Measurements from ENCODE around the gene REV1.
"Not testable (repeated sequence)": the region's sequence is repeated elsewhere in the genome, so short reads cannot be mapped to it uniquely, and the experiment has no call there.

The REV1 gene

DNA sequence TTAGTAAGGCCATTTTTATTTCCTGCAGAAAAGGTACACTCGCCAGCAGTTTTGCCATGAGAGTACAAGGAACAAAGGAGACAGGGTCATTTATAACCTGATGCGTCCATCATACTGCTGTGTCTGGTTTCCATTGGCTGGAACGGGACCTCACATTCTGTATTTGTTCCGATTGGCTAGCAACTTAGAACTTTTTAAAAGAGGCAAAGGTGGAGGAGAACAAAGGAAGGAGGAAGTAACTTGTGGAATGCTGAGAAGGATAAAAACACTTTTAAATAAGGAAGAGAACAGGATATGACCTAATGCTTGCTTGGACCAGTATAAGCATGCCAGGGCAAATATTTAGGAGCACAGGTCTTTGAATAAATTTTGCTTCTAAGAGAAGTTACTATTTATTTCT lies 14.7 kb downstream of the REV1 start:
- not testable (repeated sequence) for ATAC-seq

DNA sequence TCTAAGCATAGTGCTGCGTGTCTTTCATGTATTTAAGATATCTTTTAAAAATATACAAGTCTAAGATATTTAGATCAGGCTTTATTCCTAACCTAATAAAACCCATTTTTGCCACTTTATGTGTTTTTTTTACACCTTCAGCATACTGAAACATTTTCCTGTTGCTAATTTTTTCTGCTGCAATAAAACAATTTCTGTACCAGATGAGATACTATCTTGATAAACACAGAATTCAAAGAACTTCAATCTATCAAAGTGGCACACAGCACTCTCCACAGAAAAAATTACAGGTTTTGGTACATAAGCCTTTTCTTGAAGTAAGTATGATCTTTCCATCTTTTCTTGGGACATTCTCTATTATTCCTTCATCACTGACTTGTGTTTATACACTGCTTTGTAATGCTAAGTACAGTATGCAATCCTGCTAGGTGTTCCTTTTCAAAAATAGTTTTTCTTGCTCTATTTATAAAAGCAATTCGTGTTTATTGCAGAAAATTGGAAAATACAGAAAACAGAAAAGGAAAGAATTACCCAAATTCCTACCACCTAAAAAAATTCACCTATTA lies 16.2 kb downstream of the REV1 start:
- no peak for ATAC-seq
- TF ChIP-seq, protein P1, sequence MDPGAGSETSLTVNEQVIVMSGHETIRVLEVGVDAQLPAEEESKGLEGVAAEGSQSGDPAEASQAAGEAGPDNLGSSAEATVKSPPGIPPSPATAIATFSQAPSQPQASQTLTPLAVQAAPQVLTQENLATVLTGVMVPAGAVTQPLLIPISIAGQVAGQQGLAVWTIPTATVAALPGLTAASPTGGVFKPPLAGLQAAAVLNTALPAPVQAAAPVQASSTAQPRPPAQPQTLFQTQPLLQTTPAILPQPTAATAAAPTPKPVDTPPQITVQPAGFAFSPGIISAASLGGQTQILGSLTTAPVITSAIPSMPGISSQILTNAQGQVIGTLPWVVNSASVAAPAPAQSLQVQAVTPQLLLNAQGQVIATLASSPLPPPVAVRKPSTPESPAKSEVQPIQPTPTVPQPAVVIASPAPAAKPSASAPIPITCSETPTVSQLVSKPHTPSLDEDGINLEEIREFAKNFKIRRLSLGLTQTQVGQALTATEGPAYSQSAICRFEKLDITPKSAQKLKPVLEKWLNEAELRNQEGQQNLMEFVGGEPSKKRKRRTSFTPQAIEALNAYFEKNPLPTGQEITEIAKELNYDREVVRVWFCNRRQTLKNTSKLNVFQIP (CRISPR knock-in tag; IDR thresholded peaks at IDR 0.05; ENCODE audit: borderline replicate concordance, low read depth), result no peak
- TF ChIP-seq ESRRG (CRISPR knock-in tag; IDR thresholded peaks at IDR 0.05) (no peak), ISL1 (CRISPR knock-in tag; IDR thresholded peaks at IDR 0.05) (no peak), CSDC2 (CRISPR knock-in tag; IDR thresholded peaks at IDR 0.05) (no peak), ZNF8 (CRISPR knock-in tag; IDR thresholded peaks at IDR 0.05) (no peak), SNAI2 (CRISPR knock-in tag; IDR thresholded peaks at IDR 0.05) (no peak), ZFP3 (CRISPR knock-in tag; IDR thresholded peaks at IDR 0.05) (no peak), ARNTL (CRISPR knock-in tag; IDR thresholded peaks at IDR 0.05; ENCODE audit: borderline replicate concordance, low read depth) (no peak), PPARA (CRISPR knock-in tag; IDR thresholded peaks at IDR 0.05; ENCODE audit: borderline replicate concordance) (no peak), ZFP30 (CRISPR knock-in tag; IDR thresholded peaks at IDR 0.05) (no peak), TOX (CRISPR knock-in tag; IDR thresholded peaks at IDR 0.05; ENCODE audit: borderline replicate concordance) (no peak), BACH2 (CRISPR knock-in tag; IDR thresholded peaks at IDR 0.05; ENCODE audit: borderline replicate concordance) (no peak), GLIS3 (CRISPR knock-in tag; IDR thresholded peaks at IDR 0.05) (no peak), ZNF70 (CRISPR knock-in tag; IDR thresholded peaks at IDR 0.05) (no peak), ZNF565 (CRISPR knock-in tag; conservative IDR thresholded peaks at IDR 0.05; ENCODE audit: low read depth) (no peak)
- TF ChIP-seq, protein P2, sequence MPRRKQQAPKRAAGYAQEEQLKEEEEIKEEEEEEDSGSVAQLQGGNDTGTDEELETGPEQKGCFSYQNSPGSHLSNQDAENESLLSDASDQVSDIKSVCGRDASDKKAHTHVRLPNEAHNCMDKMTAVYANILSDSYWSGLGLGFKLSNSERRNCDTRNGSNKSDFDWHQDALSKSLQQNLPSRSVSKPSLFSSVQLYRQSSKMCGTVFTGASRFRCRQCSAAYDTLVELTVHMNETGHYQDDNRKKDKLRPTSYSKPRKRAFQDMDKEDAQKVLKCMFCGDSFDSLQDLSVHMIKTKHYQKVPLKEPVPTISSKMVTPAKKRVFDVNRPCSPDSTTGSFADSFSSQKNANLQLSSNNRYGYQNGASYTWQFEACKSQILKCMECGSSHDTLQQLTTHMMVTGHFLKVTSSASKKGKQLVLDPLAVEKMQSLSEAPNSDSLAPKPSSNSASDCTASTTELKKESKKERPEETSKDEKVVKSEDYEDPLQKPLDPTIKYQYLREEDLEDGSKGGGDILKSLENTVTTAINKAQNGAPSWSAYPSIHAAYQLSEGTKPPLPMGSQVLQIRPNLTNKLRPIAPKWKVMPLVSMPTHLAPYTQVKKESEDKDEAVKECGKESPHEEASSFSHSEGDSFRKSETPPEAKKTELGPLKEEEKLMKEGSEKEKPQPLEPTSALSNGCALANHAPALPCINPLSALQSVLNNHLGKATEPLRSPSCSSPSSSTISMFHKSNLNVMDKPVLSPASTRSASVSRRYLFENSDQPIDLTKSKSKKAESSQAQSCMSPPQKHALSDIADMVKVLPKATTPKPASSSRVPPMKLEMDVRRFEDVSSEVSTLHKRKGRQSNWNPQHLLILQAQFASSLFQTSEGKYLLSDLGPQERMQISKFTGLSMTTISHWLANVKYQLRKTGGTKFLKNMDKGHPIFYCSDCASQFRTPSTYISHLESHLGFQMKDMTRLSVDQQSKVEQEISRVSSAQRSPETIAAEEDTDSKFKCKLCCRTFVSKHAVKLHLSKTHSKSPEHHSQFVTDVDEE (CRISPR knock-in tag; IDR thresholded peaks at IDR 0.05), result no peak
- TF ChIP-seq, protein P3, sequence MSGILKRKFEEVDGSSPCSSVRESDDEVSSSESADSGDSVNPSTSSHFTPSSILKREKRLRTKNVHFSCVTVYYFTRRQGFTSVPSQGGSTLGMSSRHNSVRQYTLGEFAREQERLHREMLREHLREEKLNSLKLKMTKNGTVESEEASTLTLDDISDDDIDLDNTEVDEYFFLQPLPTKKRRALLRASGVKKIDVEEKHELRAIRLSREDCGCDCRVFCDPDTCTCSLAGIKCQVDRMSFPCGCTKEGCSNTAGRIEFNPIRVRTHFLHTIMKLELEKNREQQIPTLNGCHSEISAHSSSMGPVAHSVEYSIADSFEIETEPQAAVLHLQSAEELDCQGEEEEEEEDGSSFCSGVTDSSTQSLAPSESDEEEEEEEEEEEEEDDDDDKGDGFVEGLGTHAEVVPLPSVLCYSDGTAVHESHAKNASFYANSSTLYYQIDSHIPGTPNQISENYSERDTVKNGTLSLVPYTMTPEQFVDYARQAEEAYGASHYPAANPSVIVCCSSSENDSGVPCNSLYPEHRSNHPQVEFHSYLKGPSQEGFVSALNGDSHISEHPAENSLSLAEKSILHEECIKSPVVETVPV (CRISPR knock-in tag; IDR thresholded peaks at IDR 0.05), result no peak
- TF ChIP-seq, protein P4, sequence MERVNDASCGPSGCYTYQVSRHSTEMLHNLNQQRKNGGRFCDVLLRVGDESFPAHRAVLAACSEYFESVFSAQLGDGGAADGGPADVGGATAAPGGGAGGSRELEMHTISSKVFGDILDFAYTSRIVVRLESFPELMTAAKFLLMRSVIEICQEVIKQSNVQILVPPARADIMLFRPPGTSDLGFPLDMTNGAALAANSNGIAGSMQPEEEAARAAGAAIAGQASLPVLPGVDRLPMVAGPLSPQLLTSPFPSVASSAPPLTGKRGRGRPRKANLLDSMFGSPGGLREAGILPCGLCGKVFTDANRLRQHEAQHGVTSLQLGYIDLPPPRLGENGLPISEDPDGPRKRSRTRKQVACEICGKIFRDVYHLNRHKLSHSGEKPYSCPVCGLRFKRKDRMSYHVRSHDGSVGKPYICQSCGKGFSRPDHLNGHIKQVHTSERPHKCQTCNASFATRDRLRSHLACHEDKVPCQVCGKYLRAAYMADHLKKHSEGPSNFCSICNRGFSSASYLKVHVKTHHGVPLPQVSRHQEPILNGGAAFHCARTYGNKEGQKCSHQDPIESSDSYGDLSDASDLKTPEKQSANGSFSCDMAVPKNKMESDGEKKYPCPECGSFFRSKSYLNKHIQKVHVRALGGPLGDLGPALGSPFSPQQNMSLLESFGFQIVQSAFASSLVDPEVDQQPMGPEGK (CRISPR knock-in tag; IDR thresholded peaks at IDR 0.05; ENCODE audit: borderline replicate concordance), result no peak
- TF ChIP-seq, protein P5, sequence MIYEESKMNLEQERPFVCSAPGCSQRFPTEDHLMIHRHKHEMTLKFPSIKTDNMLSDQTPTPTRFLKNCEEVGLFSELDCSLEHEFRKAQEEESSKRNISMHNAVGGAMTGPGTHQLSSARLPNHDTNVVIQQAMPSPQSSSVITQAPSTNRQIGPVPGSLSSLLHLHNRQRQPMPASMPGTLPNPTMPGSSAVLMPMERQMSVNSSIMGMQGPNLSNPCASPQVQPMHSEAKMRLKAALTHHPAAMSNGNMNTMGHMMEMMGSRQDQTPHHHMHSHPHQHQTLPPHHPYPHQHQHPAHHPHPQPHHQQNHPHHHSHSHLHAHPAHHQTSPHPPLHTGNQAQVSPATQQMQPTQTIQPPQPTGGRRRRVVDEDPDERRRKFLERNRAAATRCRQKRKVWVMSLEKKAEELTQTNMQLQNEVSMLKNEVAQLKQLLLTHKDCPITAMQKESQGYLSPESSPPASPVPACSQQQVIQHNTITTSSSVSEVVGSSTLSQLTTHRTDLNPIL (CRISPR knock-in tag; IDR thresholded peaks at IDR 0.05; ENCODE audit: low read depth), result no peak

DNA sequence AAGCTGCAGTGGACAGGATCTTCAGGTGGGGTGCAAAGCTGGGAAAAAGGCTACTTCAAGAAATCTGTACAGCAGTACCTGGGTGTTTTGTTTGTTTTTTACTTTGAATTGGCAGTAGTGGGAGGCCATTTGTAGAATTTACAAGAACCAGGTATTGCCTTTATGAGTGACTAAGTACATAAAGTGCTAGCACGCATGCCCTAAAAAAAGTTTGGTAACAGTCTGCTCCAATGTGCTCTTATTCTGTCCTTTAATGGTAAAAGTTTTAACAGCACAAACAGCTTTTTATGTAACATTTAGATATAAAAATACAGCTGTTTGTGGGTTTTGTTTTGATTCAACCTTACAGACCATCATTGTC lies 17.2 kb downstream of the REV1 start:
- TF ChIP-seq, protein P4 (CRISPR knock-in tag; IDR thresholded peaks at IDR 0.05; ENCODE audit: borderline replicate concordance), result no peak
- TF ChIP-seq, protein P1 (CRISPR knock-in tag; IDR thresholded peaks at IDR 0.05; ENCODE audit: borderline replicate concordance, low read depth), result no peak
- no peak for TF ChIP-seq ISL1 (CRISPR knock-in tag; IDR thresholded peaks at IDR 0.05)
- TF ChIP-seq ESRRG (CRISPR knock-in tag; IDR thresholded peaks at IDR 0.05), result no peak
- TF ChIP-seq, protein P5 (CRISPR knock-in tag; IDR thresholded peaks at IDR 0.05; ENCODE audit: low read depth), result no peak
- no peak for TF ChIP-seq BACH2 (CRISPR knock-in tag; IDR thresholded peaks at IDR 0.05; ENCODE audit: borderline replicate concordance)
- TF ChIP-seq ZFP3 (CRISPR knock-in tag; IDR thresholded peaks at IDR 0.05), result no peak
- TF ChIP-seq ARNTL (CRISPR knock-in tag; IDR thresholded peaks at IDR 0.05; ENCODE audit: borderline replicate concordance, low read depth), result no peak
- TF ChIP-seq OSR1 (CRISPR knock-in tag; IDR thresholded peaks at IDR 0.05), result no peak
- no peak for TF ChIP-seq CSDC2 (CRISPR knock-in tag; IDR thresholded peaks at IDR 0.05)
- ATAC-seq, result no peak
